Measurements from ENCODE around the gene TRIM44. TPM values are rescaled to one million over a fixed set of nuclear protein-coding genes. Genes with fewer than 3 reads are reported as not detected.

Gene TRIM44
- polyA plus RNA-seq, 2 of the 4 experiments (the other 2 are of a cell fraction): 19.3 to 70.4 TPM

GRCh38 chr11:35721651-35722282 lies 59.2 kb downstream of the TRIM44 start:
- 82% methylated on average over 2 of the region's 2 CpGs for WGBS (ENCODE audit: missing lambda C conversion rate)
- H3K4me1 ChIP-seq: 0 out of 3 replicates have a peak, but pooled peaks cover 7% of the 10 kb centered on the region
- DNase-seq (ENCODE audit: low read depth in 1 of 2, low spot score in 1 of 2): no peak
- no peak for TF ChIP-seq EP300 (IDR thresholded peaks at IDR 0.05)
- TF ChIP-seq POLR2AphosphoS2 (conservative IDR thresholded peaks at IDR 0.05; ENCODE audit: low read length): no peak
- no peak for TF ChIP-seq ZSCAN20 (CRISPR knock-in tag; IDR thresholded peaks at IDR 0.05)
- no peak for TF ChIP-seq REST (IDR thresholded peaks at IDR 0.05)
- TF ChIP-seq FOSL2 (IDR thresholded peaks at IDR 0.05): no peak
- no peak for TF ChIP-seq FOSL2 (CRISPR knock-in tag; IDR thresholded peaks at IDR 0.05)
- no peak for TF ChIP-seq NFE2L2 (conservative IDR thresholded peaks at IDR 0.05; ENCODE audit: low read length)
- no peak for TF ChIP-seq CHD2 (IDR thresholded peaks at IDR 0.05; ENCODE audit: low read length, partially characterized antibody)
- no peak for TF ChIP-seq POLR2A (IDR thresholded peaks at IDR 0.05; ENCODE audit: low read length)
- no peak for TF ChIP-seq PBX3 (IDR thresholded peaks at IDR 0.05)
- no peak for TF ChIP-seq MAZ (IDR thresholded peaks at IDR 0.05; ENCODE audit: borderline replicate concordance, low read depth, low read length)
- TF ChIP-seq SMC3 (IDR thresholded peaks at IDR 0.05): no peak
- no peak for TF ChIP-seq MAFK (IDR thresholded peaks at IDR 0.05; ENCODE audit: partially characterized antibody)
- TF ChIP-seq ELK1 (IDR thresholded peaks at IDR 0.05; ENCODE audit: low read depth, low read length): no peak
- no peaks in the 10 kb centered on the region for H3K9me3 ChIP-seq
- ChIA-PET POLR2A (no interaction called here), CTCF (interaction anchor here (1.2 kb wide), 1 partner anchor 66 kb away, joined by 3 read pairs; no protein-coding TSS in a partner anchor)
- H3K4me2 ChIP-seq: no peak overlapping the region
- no peak overlapping the region for H3K4me3 ChIP-seq
- no peak overlapping the region for H3K27ac ChIP-seq
- no peak for FAIRE-seq
- no peak for ATAC-seq

- POLR2A ChIA-PET: no interaction called here
- Histone ChIP-seq H3K4me1 (0 out of 3 replicates have a peak, but pooled peaks cover 7% of the 10 kb centered on the region), H3K27ac (no peak overlapping the region), H3K9me3 (no peaks in the 10 kb centered on the region), H3K4me2 (no peak overlapping the region), H3K4me3 (no peak overlapping the region)
- no peak for DNase-seq (ENCODE audit: low read depth in 1 of 2, low spot score in 1 of 2)
- FAIRE-seq: no peak
- CTCF ChIA-PET: no interaction called here
- no peak for ATAC-seq
- 85% methylated on average over 4 of the region's 4 CpGs for WGBS (ENCODE audit: missing lambda C conversion rate)
- TF ChIP-seq SREBF2 (IDR thresholded peaks at IDR 0.05) (no peak), HDAC2 (IDR thresholded peaks at IDR 0.05) (no peak), HOXB5 (CRISPR knock-in tag; IDR thresholded peaks at IDR 0.05) (no peak), GATA3 (IDR thresholded peaks at IDR 0.05; ENCODE audit: borderline replicate concordance) (no peak), HOXB13 (CRISPR knock-in tag; IDR thresholded peaks at IDR 0.05; ENCODE audit: low read depth) (no peak), NR3C1 (IDR thresholded peaks at IDR 0.05) (no peak), NFE2L2 (conservative IDR thresholded peaks at IDR 0.05; ENCODE audit: low read length) (no peak), REST (IDR thresholded peaks at IDR 0.05) (no peak), HEYL (CRISPR knock-in tag; IDR thresholded peaks at IDR 0.05) (no peak), KDM1A (IDR thresholded peaks at IDR 0.05; ENCODE audit: low read depth) (no peak), PBX3 (IDR thresholded peaks at IDR 0.05) (no peak)
These were observed 60.1 kb downstream of the TRIM44 start for GRCh38 chr11:35722641-35723040.

Data from A549 (cell line).